Hepatocyte (in vitro differentiated cells): Measurements from ENCODE around the gene CASP1. TPM values are rescaled to one million over a fixed set of nuclear protein-coding genes. Genes with fewer than 3 reads are reported as not detected.
"Not testable (repeated sequence)": the region's sequence is repeated elsewhere in the genome, so short reads cannot be mapped to it uniquely, and the experiment has no call there.

Experiments used
- DNase-seq: peaks from one replicate; pipeline ENCODE4 v3.0.0-alpha.2; 2016; ENCODE audit warnings: low spot score
- H2AFZ ChIP-seq: fragments of 200-600 bp; sonication (generic); 2 replicates; pipeline ENCODE4 v1.6.0; 2016; ENCODE audit warnings: antibody characterized with exemption, mild to moderate bottlenecking
- H3K27ac ChIP-seq: fragments of 200-600 bp; sonication (generic); 2 replicates; pipeline ENCODE4 v1.5.1; 2016; ENCODE audit warnings: mild to moderate bottlenecking
- H3K27me3 ChIP-seq: fragments of 200-600 bp; sonication (generic); 2 replicates; pipeline ENCODE4 v1.6.1; 2016
- H3K36me3 ChIP-seq: fragments of 200-600 bp; sonication (generic); replicated peaks from 2 replicates; pipeline ENCODE4 v1.5.1; 2016; ENCODE audit warnings: low read depth; ENCODE audit not compliant: insufficient read depth
- H3K4me1 ChIP-seq: fragments of 200-600 bp; sonication (generic); 2 replicates; pipeline ENCODE4 v1.5.1; 2016; ENCODE audit warnings: mild to moderate bottlenecking, moderate library complexity; ENCODE audit not compliant: insufficient read depth
- H3K4me2 ChIP-seq: fragments of 200-600 bp; sonication (generic); 2 replicates; pipeline ENCODE4 v1.6.0; 2016
- H3K4me3 ChIP-seq: fragments of 200-600 bp; sonication (generic); 2 replicates; pipeline ENCODE4 v1.5.1; 2016; ENCODE audit warnings: mild to moderate bottlenecking
- H3K79me2 ChIP-seq: fragments of 200-600 bp; sonication (generic); 2 replicates; pipeline ENCODE4 v1.6.0; 2017; ENCODE audit warnings: mild to moderate bottlenecking
- H3K9me2 ChIP-seq: fragments of 200-600 bp; sonication (generic); replicated peaks from 2 replicates; pipeline ENCODE4 v1.6.0; 2017; ENCODE audit warnings: mild to moderate bottlenecking; ENCODE audit not compliant: insufficient read depth
- H3K9me3 ChIP-seq: fragments of 200-600 bp; sonication (generic); 2 replicates; pipeline ENCODE4 v1.5.1; 2016; ENCODE audit warnings: low read depth, mild to moderate bottlenecking
- H4K20me1 ChIP-seq: fragments of 200-600 bp; sonication (generic); 2 replicates; pipeline ENCODE4 v1.6.0; 2016; ENCODE audit warnings: mild to moderate bottlenecking; ENCODE audit not compliant: insufficient read depth, poor library complexity, severe bottlenecking
- CTCF ChIP-seq: fragments of 200-600 bp; sonication (generic); IDR thresholded peaks from 2 replicates; pipeline ENCODE4 v1.5.1; 2016; ENCODE audit warnings: antibody characterized with exemption, mild to moderate bottlenecking; ENCODE audit not compliant: poor library complexity
- EZH2 ChIP-seq: fragments of 200-600 bp; sonication (generic); IDR thresholded peaks from 2 replicates; pipeline ENCODE4 v1.6.1; 2016; ENCODE audit warnings: antibody characterized with exemption, mild to moderate bottlenecking, borderline replicate concordance
- EZH2phosphoT487 ChIP-seq: fragments of 200-600 bp; sonication (generic); IDR thresholded peaks from one replicate; pipeline ENCODE4 v1.6.1; 2018; ENCODE audit warnings: antibody characterized with exemption, mild to moderate bottlenecking, low read depth, moderate library complexity; ENCODE audit not compliant: unreplicated experiment, severe bottlenecking
- WGBS: methylation state at CpG from one replicate; pipeline ENCODE4 v1.1.6; 2016; ENCODE audit warnings: low lambda C conversion rate; ENCODE audit errors: missing lambda C conversion rate; 5-methylcytosine and 5-hydroxymethylcytosine counted together
- polyA plus RNA-seq: library from polyadenylated mRNA; unstranded; fragments of >200 nt; fragmentation: Nextera tagmentation; extraction: Ambion mirVana; gene quantifications from 2 replicates; pipeline ENCODE4 v1.2.1, GENCODE V29; 2016
- total RNA-seq: library from RNA; depleted of rRNA; stranded (reverse); fragments of >200 nt; gene quantifications from 2 replicates; pipeline ENCODE4 v1.2.3, GENCODE V29; 2014

CASP1 gene
- total RNA-seq (2.0 and 9.7 TPM in 2 replicates), polyA plus RNA-seq (2.9 and 4.7 TPM in 2 replicates)

- peak within 1 kb of the TSS; percentile 55 for H3K4me2 ChIP-seq
- peak within 1 kb of the TSS; percentile 50 for H2AFZ ChIP-seq
Measured at GRCh38 chr11:105034813-105035620, at the start of gene CASP1. Gene CASP1, minus strand, starts transcription at chr11:105035144. Its CDS starts 31 bp downstream, at chr11:105035113.

DNA sequence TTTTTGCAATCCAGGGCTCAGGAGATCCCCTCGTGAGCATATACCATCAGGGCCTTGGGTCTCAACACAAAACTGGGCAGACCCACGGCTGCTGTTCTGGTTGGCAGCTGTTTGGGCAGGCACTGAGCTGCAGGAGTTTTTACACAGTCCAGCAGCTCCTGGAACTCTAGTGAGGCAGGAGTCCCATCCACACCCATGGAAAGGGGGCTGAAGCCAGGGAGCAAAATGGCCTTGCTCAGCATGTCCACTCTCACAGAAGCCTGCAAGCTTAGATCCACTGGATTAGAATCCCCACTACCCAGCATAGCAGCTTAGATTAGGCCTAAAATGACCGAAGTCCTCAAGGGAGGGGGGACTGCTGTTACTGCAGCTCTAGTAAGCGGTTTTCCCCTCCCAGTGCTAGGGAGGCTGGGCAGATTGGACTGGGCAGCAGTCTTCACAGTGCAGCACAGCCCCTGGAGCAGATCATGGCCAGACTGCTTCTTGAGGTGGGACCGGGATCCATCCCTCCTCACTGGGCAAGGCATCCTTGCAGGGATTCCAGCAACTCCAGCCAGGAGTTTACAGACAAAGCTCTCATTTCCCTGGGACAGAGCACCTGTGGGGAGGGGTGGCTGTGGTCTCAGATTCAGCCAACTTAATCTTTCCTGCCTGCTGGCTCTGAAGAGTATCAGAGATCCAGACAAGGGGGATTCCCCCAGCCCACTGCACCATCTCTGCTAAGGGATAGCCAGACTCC is 46.6 kb upstream of the CASP1 start:
- 84% methylated on average over 5 of the region's 5 CpGs for WGBS
- Histone ChIP-seq H4K20me1 (no peaks in the 10 kb centered on the region), H3K27ac (no peak overlapping the region), H2AFZ (no peak overlapping the region), H3K4me2 (no peak overlapping the region), H3K36me3 (no peaks in the 10 kb centered on the region), H3K27me3 (no peaks in the 10 kb centered on the region), H3K79me2 (no peaks in the 10 kb centered on the region), H3K9me3 (no peaks in the 10 kb centered on the region), H3K4me3 (no peak overlapping the region), H3K9me2 (no peaks in the 10 kb centered on the region), H3K4me1 (no peaks in the 10 kb centered on the region)
- no peak for TF ChIP-seq CTCF
- no peak for TF ChIP-seq EZH2
- TF ChIP-seq EZH2phosphoT487 = no peak
- no peak for DNase-seq

More at GRCh38 chr11:105034813-105035620, at the start of gene CASP1:
- Histone ChIP-seq H3K27me3 (no peaks in the 10 kb centered on the region), H3K27ac (peak within 1 kb of the TSS; percentile 43), H3K4me3 (no peak within 1 kb of the TSS), H3K4me1 (no peaks in the 10 kb centered on the region), H4K20me1 (no peaks in the 10 kb centered on the region), H3K36me3 (no peaks in the 10 kb centered on the region), H3K9me2 (no peaks in the 10 kb centered on the region), H3K9me3 (no peaks in the 10 kb centered on the region), H3K79me2 (no peaks in the 10 kb centered on the region)
- DNase-seq = no peak
- TF ChIP-seq CTCF = no peak
- TF ChIP-seq EZH2 = no peak
- no peak for TF ChIP-seq EZH2phosphoT487
- 65% methylated on average over 3 of the region's 3 CpGs for WGBS

- DNase-seq, H3K4me1 ChIP-seq, H3K27me3 ChIP-seq, H3K79me2 ChIP-seq, H3K4me3 ChIP-seq, H3K9me3 ChIP-seq, H3K27ac ChIP-seq, H3K36me3 ChIP-seq, H4K20me1 ChIP-seq, H2AFZ ChIP-seq, H3K9me2 ChIP-seq: not testable (repeated sequence)
- 83% methylated on average over 6 of the region's 6 CpGs for WGBS
- H3K4me2 ChIP-seq = peak overlapping the region; percentile 54
Measured at GRCh38 chr11:105080171-105080906, 45.4 kb upstream of the CASP1 start.

- Histone ChIP-seq H4K20me1 (no peaks in the 10 kb centered on the region), H3K9me3 (no peaks in the 10 kb centered on the region), H2AFZ (no peak overlapping the region), H3K4me1 (no peaks in the 10 kb centered on the region), H3K4me2 (no peak overlapping the region), H3K79me2 (no peaks in the 10 kb centered on the region), H3K27ac (no peak overlapping the region), H3K36me3 (no peaks in the 10 kb centered on the region), H3K9me2 (no peaks in the 10 kb centered on the region), H3K4me3 (no peak overlapping the region), H3K27me3 (no peaks in the 10 kb centered on the region)
- WGBS = 98% methylated on average over 3 of the region's 3 CpGs
- DNase-seq = no peak
- TF ChIP-seq CTCF (no peak), EZH2phosphoT487 (no peak), EZH2 (no peak)
Measured at GRCh38 chr11:105078283-105078682, 43.3 kb upstream of the CASP1 start.

- not testable (repeated sequence) for H3K36me3 ChIP-seq, H3K9me2 ChIP-seq, H4K20me1 ChIP-seq, H2AFZ ChIP-seq, H3K4me2 ChIP-seq, H3K4me3 ChIP-seq, H3K4me1 ChIP-seq, H3K27me3 ChIP-seq, H3K79me2 ChIP-seq, H3K9me3 ChIP-seq, DNase-seq, H3K27ac ChIP-seq
- 83% methylated on average over 4 of the region's 4 CpGs for WGBS
Measured at GRCh38 chr11:105077141-105077790, 42.3 kb upstream of the CASP1 start.
